Measurements from ENCODE around the gene MIPOL1.

MIPOL1 gene

DNA sequence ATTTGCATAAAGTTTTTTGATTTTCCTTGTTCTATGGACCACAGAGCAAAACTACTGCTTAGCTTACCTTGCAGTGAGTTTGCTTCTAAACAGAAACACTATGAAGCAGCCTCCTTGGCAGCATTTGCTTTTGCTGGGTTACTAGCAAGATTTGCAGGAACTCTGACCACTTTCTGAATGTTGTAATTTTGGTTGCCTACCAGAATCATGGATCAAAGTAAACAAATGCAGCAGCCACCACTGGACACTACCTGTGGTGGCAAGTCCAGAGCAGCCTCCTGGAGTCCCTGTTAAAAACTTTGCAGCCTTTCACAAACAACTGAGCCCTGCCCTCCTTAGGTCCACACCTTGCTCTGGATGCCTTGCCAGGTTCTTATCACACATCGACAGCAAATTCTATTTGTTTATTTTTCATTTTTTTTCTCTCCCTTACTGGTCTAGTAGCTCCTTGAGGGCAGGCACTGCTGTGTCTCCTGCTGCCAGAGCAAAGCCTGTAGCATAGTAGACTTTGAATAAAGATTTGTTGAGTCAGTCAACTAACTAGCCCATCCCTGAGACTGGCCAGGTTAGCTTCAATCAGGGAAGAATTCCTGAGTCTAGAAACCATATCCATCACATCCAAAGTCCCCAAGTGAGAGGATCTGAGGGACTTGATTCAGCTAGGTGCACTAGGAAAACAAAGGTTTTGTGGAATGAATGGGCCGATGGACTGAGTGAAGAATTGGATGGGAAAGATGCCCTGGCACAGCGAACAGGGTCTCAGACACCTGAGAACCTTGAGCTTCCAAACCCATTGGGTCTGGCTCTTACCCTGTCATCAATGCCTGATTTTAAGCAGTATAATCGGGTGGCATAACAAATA lies 403.4 kb downstream of the MIPOL1 start:
- no peaks in the 10 kb centered on the region for H3K9me3 ChIP-seq (ENCODE audit: control insufficient read depth, insufficient read depth, low read depth, low read length)
- peaks cover 3% of the 10 kb centered on the region; the same call in 1 of the 2 replicates for H3K4me1 ChIP-seq (ENCODE audit: control insufficient read depth, insufficient read depth, low read length)
- POLR2A ChIA-PET, result no interaction called here
- no peak overlapping the region for H3K4me3 ChIP-seq (ENCODE audit: low read depth, low read length)
- H3K36me3 ChIP-seq (ENCODE audit: control insufficient read depth in 2 of 2, insufficient read depth in 1 of 2, low read length in 2 of 2), result no peaks in the 10 kb centered on the region
- H3K27ac ChIP-seq (ENCODE audit: extremely low read depth, low read depth, low read length), result no peak overlapping the region
- CTCF ChIA-PET, result interaction anchor here (0.6 to 0.7 kb wide), 3 partner anchors 72 to 405 kb away, joined by 3 read pairs; no protein-coding TSS in a partner anchor
- TF ChIP-seq ZBTB8A (tag by site-specific recombination; IDR thresholded peaks at IDR 0.05) (no peak), ZNF621 (tag by site-specific recombination; IDR thresholded peaks at IDR 0.05) (no peak), ZNF624 (tag by site-specific recombination; IDR thresholded peaks at IDR 0.05) (no peak), TRIM28 (IDR thresholded peaks at IDR 0.05; ENCODE audit: borderline replicate concordance, low read length) (no peak; the same call in 1 of the 2 replicates), ZNF558 (tag by site-specific recombination; IDR thresholded peaks at IDR 0.05) (no peak), ZNF133 (tag by site-specific recombination; IDR thresholded peaks at IDR 0.05) (no peak), ZNF600 (tag by site-specific recombination; IDR thresholded peaks at IDR 0.05) (no peak), ZNF311 (tag by site-specific recombination; IDR thresholded peaks at IDR 0.05; ENCODE audit: borderline replicate concordance) (no peak), PRDM1 (tag by site-specific recombination; IDR thresholded peaks at IDR 0.05) (no peak), ZNF664 (tag by site-specific recombination; IDR thresholded peaks at IDR 0.05) (no peak)
- TF ChIP-seq, protein P1, sequence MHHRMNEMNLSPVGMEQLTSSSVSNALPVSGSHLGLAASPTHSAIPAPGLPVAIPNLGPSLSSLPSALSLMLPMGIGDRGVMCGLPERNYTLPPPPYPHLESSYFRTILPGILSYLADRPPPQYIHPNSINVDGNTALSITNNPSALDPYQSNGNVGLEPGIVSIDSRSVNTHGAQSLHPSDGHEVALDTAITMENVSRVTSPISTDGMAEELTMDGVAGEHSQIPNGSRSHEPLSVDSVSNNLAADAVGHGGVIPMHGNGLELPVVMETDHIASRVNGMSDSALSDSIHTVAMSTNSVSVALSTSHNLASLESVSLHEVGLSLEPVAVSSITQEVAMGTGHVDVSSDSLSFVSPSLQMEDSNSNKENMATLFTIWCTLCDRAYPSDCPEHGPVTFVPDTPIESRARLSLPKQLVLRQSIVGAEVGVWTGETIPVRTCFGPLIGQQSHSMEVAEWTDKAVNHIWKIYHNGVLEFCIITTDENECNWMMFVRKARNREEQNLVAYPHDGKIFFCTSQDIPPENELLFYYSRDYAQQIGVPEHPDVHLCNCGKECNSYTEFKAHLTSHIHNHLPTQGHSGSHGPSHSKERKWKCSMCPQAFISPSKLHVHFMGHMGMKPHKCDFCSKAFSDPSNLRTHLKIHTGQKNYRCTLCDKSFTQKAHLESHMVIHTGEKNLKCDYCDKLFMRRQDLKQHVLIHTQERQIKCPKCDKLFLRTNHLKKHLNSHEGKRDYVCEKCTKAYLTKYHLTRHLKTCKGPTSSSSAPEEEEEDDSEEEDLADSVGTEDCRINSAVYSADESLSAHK (tag by site-specific recombination; IDR thresholded peaks at IDR 0.05), result no peak
- TF ChIP-seq, protein P2, sequence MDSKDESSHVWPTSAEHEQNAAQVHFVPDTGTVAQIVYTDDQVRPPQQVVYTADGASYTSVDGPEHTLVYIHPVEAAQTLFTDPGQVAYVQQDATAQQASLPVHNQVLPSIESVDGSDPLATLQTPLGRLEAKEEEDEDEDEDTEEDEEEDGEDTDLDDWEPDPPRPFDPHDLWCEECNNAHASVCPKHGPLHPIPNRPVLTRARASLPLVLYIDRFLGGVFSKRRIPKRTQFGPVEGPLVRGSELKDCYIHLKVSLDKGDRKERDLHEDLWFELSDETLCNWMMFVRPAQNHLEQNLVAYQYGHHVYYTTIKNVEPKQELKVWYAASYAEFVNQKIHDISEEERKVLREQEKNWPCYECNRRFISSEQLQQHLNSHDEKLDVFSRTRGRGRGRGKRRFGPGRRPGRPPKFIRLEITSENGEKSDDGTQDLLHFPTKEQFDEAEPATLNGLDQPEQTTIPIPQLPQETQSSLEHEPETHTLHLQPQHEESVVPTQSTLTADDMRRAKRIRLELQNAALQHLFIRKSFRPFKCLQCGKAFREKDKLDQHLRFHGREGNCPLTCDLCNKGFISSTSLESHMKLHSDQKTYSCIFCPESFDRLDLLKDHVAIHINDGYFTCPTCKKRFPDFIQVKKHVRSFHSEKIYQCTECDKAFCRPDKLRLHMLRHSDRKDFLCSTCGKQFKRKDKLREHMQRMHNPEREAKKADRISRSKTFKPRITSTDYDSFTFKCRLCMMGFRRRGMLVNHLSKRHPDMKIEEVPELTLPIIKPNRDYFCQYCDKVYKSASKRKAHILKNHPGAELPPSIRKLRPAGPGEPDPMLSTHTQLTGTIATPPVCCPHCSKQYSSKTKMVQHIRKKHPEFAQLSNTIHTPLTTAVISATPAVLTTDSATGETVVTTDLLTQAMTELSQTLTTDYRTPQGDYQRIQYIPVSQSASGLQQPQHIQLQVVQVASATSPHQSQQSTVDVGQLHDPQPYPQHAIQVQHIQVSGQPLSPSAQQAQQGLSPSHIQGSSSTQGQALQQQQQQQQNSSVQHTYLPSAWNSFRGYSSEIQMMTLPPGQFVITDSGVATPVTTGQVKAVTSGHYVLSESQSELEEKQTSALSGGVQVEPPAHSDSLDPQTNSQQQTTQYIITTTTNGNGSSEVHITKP (tag by site-specific recombination; IDR thresholded peaks at IDR 0.05), result no peak
- TF ChIP-seq, protein P3, sequence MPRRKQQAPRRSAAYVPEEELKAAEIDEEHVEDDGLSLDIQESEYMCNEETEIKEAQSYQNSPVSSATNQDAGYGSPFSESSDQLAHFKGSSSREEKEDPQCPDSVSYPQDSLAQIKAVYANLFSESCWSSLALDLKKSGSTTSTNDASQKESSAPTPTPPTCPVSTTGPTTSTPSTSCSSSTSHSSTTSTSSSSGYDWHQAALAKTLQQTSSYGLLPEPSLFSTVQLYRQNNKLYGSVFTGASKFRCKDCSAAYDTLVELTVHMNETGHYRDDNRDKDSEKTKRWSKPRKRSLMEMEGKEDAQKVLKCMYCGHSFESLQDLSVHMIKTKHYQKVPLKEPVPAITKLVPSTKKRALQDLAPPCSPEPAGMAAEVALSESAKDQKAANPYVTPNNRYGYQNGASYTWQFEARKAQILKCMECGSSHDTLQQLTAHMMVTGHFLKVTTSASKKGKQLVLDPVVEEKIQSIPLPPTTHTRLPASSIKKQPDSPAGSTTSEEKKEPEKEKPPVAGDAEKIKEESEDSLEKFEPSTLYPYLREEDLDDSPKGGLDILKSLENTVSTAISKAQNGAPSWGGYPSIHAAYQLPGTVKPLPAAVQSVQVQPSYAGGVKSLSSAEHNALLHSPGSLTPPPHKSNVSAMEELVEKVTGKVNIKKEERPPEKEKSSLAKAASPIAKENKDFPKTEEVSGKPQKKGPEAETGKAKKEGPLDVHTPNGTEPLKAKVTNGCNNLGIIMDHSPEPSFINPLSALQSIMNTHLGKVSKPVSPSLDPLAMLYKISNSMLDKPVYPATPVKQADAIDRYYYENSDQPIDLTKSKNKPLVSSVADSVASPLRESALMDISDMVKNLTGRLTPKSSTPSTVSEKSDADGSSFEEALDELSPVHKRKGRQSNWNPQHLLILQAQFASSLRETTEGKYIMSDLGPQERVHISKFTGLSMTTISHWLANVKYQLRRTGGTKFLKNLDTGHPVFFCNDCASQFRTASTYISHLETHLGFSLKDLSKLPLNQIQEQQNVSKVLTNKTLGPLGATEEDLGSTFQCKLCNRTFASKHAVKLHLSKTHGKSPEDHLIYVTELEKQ (tag by site-specific recombination; IDR thresholded peaks at IDR 0.05; ENCODE audit: borderline replicate concordance), result no peak
- TF ChIP-seq, protein P4, sequence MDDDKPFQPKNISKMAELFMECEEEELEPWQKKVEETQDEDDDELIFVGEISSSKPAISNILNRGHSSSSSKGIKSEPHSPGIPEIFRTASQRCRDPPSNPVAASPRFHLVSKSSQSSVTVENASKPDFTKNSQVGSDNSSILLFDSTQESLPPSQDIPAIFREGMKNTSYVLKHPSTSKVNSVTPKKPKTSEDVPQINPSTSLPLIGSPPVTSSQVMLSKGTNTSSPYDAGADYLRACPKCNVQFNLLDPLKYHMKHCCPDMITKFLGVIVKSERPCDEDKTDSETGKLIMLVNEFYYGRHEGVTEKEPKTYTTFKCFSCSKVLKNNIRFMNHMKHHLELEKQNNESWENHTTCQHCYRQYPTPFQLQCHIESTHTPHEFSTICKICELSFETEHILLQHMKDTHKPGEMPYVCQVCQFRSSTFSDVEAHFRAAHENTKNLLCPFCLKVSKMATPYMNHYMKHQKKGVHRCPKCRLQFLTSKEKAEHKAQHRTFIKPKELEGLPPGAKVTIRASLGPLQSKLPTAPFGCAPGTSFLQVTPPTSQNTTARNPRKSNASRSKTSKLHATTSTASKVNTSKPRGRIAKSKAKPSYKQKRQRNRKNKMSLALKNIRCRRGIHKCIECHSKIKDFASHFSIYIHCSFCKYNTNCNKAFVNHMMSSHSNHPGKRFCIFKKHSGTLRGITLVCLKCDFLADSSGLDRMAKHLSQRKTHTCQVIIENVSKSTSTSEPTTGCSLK (tag by site-specific recombination; IDR thresholded peaks at IDR 0.05), result no peak
- TF ChIP-seq, protein P5, sequence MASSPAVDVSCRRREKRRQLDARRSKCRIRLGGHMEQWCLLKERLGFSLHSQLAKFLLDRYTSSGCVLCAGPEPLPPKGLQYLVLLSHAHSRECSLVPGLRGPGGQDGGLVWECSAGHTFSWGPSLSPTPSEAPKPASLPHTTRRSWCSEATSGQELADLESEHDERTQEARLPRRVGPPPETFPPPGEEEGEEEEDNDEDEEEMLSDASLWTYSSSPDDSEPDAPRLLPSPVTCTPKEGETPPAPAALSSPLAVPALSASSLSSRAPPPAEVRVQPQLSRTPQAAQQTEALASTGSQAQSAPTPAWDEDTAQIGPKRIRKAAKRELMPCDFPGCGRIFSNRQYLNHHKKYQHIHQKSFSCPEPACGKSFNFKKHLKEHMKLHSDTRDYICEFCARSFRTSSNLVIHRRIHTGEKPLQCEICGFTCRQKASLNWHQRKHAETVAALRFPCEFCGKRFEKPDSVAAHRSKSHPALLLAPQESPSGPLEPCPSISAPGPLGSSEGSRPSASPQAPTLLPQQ (tag by site-specific recombination; IDR thresholded peaks at IDR 0.05), result no peak
- TF ChIP-seq, protein P6, sequence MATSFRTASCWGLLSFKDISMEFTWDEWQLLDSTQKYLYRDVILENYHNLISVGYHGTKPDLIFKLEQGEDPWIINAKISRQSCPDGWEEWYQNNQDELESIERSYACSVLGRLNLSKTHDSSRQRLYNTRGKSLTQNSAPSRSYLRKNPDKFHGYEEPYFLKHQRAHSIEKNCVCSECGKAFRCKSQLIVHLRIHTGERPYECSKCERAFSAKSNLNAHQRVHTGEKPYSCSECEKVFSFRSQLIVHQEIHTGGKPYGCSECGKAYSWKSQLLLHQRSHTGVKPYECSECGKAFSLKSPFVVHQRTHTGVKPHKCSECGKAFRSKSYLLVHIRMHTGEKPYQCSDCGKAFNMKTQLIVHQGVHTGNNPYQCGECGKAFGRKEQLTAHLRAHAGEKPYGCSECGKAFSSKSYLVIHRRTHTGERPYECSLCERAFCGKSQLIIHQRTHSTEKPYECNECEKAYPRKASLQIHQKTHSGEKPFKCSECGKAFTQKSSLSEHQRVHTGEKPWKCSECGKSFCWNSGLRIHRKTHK (tag by site-specific recombination; IDR thresholded peaks at IDR 0.05), result no peak
- TF ChIP-seq, protein P7, sequence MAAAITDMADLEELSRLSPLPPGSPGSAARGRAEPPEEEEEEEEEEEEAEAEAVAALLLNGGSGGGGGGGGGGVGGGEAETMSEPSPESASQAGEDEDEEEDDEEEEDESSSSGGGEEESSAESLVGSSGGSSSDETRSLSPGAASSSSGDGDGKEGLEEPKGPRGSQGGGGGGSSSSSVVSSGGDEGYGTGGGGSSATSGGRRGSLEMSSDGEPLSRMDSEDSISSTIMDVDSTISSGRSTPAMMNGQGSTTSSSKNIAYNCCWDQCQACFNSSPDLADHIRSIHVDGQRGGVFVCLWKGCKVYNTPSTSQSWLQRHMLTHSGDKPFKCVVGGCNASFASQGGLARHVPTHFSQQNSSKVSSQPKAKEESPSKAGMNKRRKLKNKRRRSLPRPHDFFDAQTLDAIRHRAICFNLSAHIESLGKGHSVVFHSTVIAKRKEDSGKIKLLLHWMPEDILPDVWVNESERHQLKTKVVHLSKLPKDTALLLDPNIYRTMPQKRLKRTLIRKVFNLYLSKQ (tag by site-specific recombination; IDR thresholded peaks at IDR 0.05; ENCODE audit: borderline replicate concordance), result no peak
